Measurements from ENCODE around the gene PPME1.

DNA sequence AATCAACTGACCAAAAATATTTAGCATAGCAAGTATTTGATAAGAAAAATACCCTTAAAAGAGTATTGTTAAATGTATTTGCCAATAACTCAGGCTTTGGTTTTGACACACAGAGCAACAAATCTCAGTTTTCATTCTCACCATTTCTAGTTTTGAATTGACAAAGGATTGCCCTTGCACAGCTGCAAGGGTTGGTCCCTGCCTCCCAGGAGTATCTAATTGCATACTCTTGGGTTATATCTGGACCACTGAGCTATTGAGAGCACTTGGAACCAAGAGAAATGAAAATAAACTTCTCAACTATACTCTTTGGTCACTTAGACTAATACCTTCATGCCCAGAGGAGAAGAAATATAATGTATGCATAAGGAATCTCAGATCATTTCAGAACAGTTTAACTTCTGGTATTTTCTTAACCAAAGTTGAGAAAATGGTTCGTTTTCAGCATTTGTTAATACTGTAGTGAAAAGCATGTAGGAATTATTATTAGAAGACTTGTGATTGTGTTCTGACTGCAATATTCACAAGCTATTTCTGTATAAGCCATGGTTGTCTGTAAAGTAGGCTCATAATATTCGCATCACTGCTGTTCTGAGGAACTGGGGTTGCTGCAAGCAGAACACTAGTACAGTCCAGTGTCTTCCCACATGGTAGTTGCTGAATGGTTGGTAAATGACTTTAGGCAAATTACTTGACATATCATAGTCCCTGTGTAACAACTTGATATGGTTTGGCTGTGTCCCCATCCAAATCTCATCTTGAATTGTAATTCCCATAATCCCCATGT is 8.2 kb upstream of the PPME1 start:
- TF ChIP-seq TAF1 (IDR thresholded peaks at IDR 0.05; ENCODE audit: borderline replicate concordance, insufficient read depth, low read length) = no peak
- TF ChIP-seq POLR2AphosphoS5 (IDR thresholded peaks at IDR 0.05; ENCODE audit: low read depth, low read length) = no peak
- TF ChIP-seq, protein P1, sequence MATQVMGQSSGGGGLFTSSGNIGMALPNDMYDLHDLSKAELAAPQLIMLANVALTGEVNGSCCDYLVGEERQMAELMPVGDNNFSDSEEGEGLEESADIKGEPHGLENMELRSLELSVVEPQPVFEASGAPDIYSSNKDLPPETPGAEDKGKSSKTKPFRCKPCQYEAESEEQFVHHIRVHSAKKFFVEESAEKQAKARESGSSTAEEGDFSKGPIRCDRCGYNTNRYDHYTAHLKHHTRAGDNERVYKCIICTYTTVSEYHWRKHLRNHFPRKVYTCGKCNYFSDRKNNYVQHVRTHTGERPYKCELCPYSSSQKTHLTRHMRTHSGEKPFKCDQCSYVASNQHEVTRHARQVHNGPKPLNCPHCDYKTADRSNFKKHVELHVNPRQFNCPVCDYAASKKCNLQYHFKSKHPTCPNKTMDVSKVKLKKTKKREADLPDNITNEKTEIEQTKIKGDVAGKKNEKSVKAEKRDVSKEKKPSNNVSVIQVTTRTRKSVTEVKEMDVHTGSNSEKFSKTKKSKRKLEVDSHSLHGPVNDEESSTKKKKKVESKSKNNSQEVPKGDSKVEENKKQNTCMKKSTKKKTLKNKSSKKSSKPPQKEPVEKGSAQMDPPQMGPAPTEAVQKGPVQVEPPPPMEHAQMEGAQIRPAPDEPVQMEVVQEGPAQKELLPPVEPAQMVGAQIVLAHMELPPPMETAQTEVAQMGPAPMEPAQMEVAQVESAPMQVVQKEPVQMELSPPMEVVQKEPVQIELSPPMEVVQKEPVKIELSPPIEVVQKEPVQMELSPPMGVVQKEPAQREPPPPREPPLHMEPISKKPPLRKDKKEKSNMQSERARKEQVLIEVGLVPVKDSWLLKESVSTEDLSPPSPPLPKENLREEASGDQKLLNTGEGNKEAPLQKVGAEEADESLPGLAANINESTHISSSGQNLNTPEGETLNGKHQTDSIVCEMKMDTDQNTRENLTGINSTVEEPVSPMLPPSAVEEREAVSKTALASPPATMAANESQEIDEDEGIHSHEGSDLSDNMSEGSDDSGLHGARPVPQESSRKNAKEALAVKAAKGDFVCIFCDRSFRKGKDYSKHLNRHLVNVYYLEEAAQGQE (IDR thresholded peaks at IDR 0.05; ENCODE audit: insufficient read depth in 1 of 2, low read depth in 2 of 2, low read length in 2 of 2) = no peak
- no peak for TF ChIP-seq SIN3A (IDR thresholded peaks at IDR 0.05; ENCODE audit: borderline replicate concordance, insufficient read depth, low read length)
